ENCODE results near the gene MRPL42.

DNA sequence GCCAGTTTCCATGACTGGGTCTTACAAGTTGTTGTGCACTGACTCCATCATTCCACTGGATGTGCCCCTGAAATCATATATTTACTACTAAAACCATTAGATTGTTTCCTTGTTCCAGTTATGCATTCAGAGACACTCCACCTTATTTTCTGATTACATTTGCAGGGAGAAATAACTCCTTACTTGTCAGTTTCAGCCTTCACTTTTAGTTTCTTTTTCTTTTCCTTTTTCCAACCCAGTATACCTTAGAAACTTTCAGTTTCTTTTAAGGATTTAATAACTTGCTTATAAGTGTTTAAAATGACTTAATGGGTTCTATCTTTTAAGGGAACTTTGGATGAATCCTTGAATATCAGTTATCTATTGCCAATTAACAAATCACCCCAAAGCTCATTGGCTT, 39.9 kb downstream of the MRPL42 start:
- TF ChIP-seq, protein P1, sequence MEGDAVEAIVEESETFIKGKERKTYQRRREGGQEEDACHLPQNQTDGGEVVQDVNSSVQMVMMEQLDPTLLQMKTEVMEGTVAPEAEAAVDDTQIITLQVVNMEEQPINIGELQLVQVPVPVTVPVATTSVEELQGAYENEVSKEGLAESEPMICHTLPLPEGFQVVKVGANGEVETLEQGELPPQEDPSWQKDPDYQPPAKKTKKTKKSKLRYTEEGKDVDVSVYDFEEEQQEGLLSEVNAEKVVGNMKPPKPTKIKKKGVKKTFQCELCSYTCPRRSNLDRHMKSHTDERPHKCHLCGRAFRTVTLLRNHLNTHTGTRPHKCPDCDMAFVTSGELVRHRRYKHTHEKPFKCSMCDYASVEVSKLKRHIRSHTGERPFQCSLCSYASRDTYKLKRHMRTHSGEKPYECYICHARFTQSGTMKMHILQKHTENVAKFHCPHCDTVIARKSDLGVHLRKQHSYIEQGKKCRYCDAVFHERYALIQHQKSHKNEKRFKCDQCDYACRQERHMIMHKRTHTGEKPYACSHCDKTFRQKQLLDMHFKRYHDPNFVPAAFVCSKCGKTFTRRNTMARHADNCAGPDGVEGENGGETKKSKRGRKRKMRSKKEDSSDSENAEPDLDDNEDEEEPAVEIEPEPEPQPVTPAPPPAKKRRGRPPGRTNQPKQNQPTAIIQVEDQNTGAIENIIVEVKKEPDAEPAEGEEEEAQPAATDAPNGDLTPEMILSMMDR (IDR thresholded peaks at IDR 0.05; ENCODE audit: low read depth, low read length, poor library complexity, severe bottlenecking), result no peak
- TF ChIP-seq EZH2phosphoT487 (IDR thresholded peaks at IDR 0.05; ENCODE audit: borderline replicate concordance, low read length), result no peak
